OCI-M2 (cell line): ENCODE results near the gene FRMD4A.
"Not testable (repeated sequence)": the region's sequence is repeated elsewhere in the genome, so short reads cannot be mapped to it uniquely, and the experiment has no call there.

ENCODE experiments used
- DNase-seq: peaks from one replicate; lab custom pipeline; 2025; ENCODE audit not compliant: unreplicated experiment; lab: John Stamatoyannopoulos, UW

Gene FRMD4A

GRCh38 chr10:13960603-13961002 lies 370.1 kb downstream of the FRMD4A start:
- no peak for DNase-seq

- DNase-seq, result no peak
Observed at GRCh38 chr10:13959443-13960359, 371.0 kb downstream of the FRMD4A start.

GRCh38 chr10:13957856-13958255 lies 372.9 kb downstream of the FRMD4A start:
- DNase-seq, result no peak

GRCh38 chr10:13956826-13957225 lies 373.9 kb downstream of the FRMD4A start:
- DNase-seq, result no peak

GRCh38 chr10:13955409-13956068 lies 375.2 kb downstream of the FRMD4A start:
- no peak for DNase-seq

- not testable (repeated sequence) for DNase-seq
Observed at GRCh38 chr10:13954195-13954594, 376.5 kb downstream of the FRMD4A start.

- DNase-seq, result no peak
Observed at GRCh38 chr10:13953371-13953770, 377.4 kb downstream of the FRMD4A start.

- no peak for DNase-seq
Observed at GRCh38 chr10:13950543-13950939, 380.2 kb downstream of the FRMD4A start.

- no peak for DNase-seq
Observed at GRCh38 chr10:13949844-13950542, 380.7 kb downstream of the FRMD4A start.

- no peak for DNase-seq
Observed at GRCh38 chr10:13946209-13946460, 384.6 kb downstream of the FRMD4A start.

GRCh38 chr10:13945390-13946208 lies 385.1 kb downstream of the FRMD4A start:
- no peak for DNase-seq

- no peak for DNase-seq
Observed at GRCh38 chr10:13944823-13945222, 385.9 kb downstream of the FRMD4A start.

GRCh38 chr10:13943735-13944398 lies 386.9 kb downstream of the FRMD4A start:
- DNase-seq, result no peak

- DNase-seq, result no peak
Observed at GRCh38 chr10:13942035-13942434, 388.7 kb downstream of the FRMD4A start.

- no peak for DNase-seq
Observed at GRCh38 chr10:13939391-13939790, 391.3 kb downstream of the FRMD4A start.

- DNase-seq, result no peak
Observed at GRCh38 chr10:13938950-13939349, 391.8 kb downstream of the FRMD4A start.

GRCh38 chr10:13936826-13937225 lies 393.9 kb downstream of the FRMD4A start:
- no peak for DNase-seq

GRCh38 chr10:13930120-13930519 lies 400.6 kb downstream of the FRMD4A start:
- DNase-seq, result no peak

- no peak for DNase-seq
Observed at GRCh38 chr10:13928451-13928850, 402.3 kb downstream of the FRMD4A start.

- DNase-seq, result no peak
Observed at GRCh38 chr10:13925971-13926780, 404.5 kb downstream of the FRMD4A start.
